Right atrium auricular region (tissue), 2 donors: ENCODE results near the gene KASH5. TPM values are rescaled to one million over a fixed set of nuclear protein-coding genes. Genes with fewer than 3 reads are reported as not detected.

Experiments
- DNase-seq: peaks from one replicate; pipeline ENCODE4 v3.0.0-alpha.2; 2019; ENCODE audit warnings: low spot score
- H3K27ac ChIP-seq, 2 donors: fragments of 200-600 bp; sonication (generic); 1 replicate in 1 of 2; 2 replicates in 1 of 2; pipeline ENCODE4 v1.5.1; 2016 to 2019
- H3K27me3 ChIP-seq, 2 donors: fragments of 200-600 bp; sonication (generic); one replicate each; pipeline versions ENCODE4 v1.5.1 to v1.6.0; 2017 to 2019
- H3K36me3 ChIP-seq: fragments of 200-600 bp; sonication (generic); one replicate; pipeline ENCODE4 v1.5.1; 2016
- H3K4me1 ChIP-seq, 2 donors: fragments of 200-600 bp; sonication (generic); one replicate each; pipeline versions ENCODE4 v1.5.1 to v1.6.0; 2017 to 2019
- H3K4me3 ChIP-seq, 2 donors: fragments of 200-600 bp; sonication (generic); 1 replicate in 1 of 2; 2 replicates in 1 of 2; pipeline ENCODE4 v1.5.1; 2017 to 2019; ENCODE audit warnings: mild to moderate bottlenecking in 1 of 2, moderate library complexity in 1 of 2
- H3K9me3 ChIP-seq, 2 donors: fragments of 200-600 bp; sonication (generic); one replicate each; pipeline ENCODE4 v1.5.1; 2019
- total RNA-seq, 2 donors: library from RNA; depleted of rRNA; stranded (reverse); fragments of >200 nt; gene quantifications; one replicate each; pipeline ENCODE4 v1.1.0, GENCODE V29; 2016
- TF ChIP-seq, protein P1 (sequence below), 2 donors: fragments of 200-600 bp; sonication (generic); IDR thresholded peaks; one replicate each; pipeline ENCODE4 v1.5.1; 2019; ENCODE audit warnings: antibody characterized with exemption in 2 of 2

Gene KASH5, protein sequence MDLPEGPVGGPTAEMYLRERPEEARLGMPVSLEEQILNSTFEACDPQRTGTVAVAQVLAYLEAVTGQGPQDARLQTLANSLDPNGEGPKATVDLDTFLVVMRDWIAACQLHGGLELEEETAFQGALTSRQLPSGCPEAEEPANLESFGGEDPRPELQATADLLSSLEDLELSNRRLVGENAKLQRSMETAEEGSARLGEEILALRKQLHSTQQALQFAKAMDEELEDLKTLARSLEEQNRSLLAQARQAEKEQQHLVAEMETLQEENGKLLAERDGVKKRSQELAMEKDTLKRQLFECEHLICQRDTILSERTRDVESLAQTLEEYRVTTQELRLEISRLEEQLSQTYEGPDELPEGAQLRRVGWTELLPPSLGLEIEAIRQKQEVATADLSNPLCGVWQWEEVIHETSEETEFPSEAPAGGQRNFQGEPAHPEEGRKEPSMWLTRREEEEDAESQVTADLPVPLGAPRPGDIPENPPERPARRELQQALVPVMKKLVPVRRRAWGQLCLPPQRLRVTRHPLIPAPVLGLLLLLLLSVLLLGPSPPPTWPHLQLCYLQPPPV
- not detected for total RNA-seq

DNA sequence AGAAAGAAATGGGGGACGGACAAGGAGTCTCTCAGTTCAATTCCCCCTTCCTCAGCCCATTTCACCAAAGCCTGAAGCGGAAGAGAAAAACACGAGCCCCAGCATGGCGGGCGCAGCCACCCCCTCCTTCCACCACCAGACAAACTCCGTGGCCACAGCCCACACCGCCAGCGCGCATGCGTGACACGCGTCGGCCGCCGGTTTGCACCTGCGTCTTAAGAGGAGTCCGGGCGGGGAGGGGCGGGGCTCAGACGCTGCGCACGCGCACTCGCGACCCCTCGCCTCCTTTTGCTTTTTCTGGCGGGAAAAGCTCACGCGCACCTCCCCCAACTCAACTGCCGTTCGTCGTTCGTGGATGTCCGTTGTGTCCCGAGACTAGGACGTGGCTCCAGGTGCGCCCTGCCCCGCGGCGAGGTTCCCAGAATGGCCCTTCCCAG is at the start of gene KASH5:
Gene KASH5, plus strand, starts transcription at position 314 of the 437 bp plus-strand sequence. CDS start 2,635 bp downstream, outside the sequence.
- DNase-seq = peak; percentile 65
- H3K36me3 ChIP-seq = no peaks in the 10 kb centered on the region
- TF ChIP-seq, protein P1, sequence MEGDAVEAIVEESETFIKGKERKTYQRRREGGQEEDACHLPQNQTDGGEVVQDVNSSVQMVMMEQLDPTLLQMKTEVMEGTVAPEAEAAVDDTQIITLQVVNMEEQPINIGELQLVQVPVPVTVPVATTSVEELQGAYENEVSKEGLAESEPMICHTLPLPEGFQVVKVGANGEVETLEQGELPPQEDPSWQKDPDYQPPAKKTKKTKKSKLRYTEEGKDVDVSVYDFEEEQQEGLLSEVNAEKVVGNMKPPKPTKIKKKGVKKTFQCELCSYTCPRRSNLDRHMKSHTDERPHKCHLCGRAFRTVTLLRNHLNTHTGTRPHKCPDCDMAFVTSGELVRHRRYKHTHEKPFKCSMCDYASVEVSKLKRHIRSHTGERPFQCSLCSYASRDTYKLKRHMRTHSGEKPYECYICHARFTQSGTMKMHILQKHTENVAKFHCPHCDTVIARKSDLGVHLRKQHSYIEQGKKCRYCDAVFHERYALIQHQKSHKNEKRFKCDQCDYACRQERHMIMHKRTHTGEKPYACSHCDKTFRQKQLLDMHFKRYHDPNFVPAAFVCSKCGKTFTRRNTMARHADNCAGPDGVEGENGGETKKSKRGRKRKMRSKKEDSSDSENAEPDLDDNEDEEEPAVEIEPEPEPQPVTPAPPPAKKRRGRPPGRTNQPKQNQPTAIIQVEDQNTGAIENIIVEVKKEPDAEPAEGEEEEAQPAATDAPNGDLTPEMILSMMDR (IDR thresholded peaks at IDR 0.05) = no peak
- no peaks in the 10 kb centered on the region for H3K27me3 ChIP-seq
- H3K27ac ChIP-seq = no peak within 1 kb of the TSS
- peak within 1 kb of the TSS in 1 of 2 donors; percentile 24 for H3K4me3 ChIP-seq
- peaks cover under 1% of the 10 kb centered on the region in 2 donors for H3K9me3 ChIP-seq
- peaks cover 0 to 4% of the 10 kb centered on the region in 2 donors for H3K4me1 ChIP-seq

DNA sequence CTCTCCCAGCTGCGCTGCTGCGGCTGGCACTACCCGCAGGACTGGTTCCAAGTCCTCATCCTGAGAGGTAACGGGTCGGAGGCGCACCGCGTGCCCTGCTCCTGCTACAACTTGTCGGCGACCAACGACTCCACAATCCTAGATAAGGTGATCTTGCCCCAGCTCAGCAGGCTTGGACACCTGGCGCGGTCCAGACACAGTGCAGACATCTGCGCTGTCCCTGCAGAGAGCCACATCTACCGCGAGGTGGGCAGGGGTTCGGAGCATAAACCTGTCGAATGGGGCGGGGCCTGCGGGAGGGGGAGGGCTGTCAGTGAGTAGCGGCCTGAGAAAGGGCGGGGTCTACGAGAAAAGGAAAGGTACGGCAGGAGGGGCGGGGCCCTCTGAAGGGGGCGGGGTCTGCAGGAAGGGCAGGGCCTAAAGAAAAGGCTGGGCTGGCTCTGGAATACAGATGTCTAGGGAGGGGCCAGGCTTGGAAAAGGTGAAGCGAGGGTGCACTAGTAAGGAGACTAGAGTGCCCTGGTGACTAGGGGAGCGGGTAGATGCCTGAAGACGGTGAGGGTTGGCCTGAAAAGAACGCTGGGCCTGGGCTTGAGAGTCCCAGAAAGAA is 49.3 kb upstream of the KASH5 start:
- Histone ChIP-seq H3K36me3 (peaks cover 22% of the 10 kb centered on the region), H3K4me3 (peak overlapping the region; percentile 35 to 54), H3K4me1 (peaks cover 5 to 36% of the 10 kb centered on the region in 2 donors), H3K27ac (peak overlapping the region; percentile 85 to 91), H3K9me3 (no peaks in the 10 kb centered on the region), H3K27me3 (no peaks in the 10 kb centered on the region)
- TF ChIP-seq, protein P1 (IDR thresholded peaks at IDR 0.05) = no peak
- DNase-seq = peak; percentile 71

DNA sequence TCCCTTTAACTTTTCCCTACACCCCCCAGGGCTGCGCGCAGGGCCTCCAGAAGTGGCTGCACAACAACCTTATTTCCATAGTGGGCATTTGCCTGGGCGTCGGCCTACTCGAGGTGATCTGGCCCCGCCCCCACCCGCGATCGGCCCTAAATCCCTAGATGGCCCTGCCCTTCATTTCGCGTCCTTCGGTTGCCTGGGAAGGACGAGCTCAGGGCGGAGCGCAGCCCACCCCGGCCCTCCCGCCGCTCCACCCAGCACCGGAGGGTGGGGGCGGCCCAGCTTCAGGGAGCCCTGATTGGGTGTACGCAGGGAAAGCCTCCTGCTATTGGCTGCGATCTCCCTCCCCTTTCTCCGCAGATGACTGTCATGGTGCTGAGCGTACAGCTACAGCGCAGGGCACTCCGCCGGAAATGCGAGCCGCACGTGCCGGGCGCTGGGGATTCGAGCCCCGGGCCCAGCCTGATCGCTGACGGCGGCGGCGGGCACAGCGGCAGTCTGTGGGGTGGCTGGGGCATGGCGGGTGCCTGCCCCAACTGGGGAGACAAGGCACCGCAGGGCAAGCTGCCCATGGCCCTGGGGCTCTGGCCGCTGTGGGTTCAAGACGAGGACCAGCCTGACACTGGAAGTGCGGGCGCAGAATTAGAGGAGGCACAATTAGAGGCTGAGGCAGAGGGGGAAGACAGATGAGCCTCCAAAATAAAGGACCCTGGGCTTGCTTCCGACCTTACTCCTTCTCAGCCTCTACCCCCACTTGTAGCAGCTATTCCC is 48.6 kb upstream of the KASH5 start:
- Histone ChIP-seq H3K4me3 (peak overlapping the region; percentile 40 to 54), H3K27me3 (no peaks in the 10 kb centered on the region), H3K9me3 (no peaks in the 10 kb centered on the region), H3K27ac (peak overlapping the region; percentile 85 to 91), H3K36me3 (peaks cover 29% of the 10 kb centered on the region), H3K4me1 (peaks cover 5 to 36% of the 10 kb centered on the region in 2 donors)
- peak; percentile 93 for DNase-seq
- TF ChIP-seq, protein P1 (IDR thresholded peaks at IDR 0.05) = no peak

DNA sequence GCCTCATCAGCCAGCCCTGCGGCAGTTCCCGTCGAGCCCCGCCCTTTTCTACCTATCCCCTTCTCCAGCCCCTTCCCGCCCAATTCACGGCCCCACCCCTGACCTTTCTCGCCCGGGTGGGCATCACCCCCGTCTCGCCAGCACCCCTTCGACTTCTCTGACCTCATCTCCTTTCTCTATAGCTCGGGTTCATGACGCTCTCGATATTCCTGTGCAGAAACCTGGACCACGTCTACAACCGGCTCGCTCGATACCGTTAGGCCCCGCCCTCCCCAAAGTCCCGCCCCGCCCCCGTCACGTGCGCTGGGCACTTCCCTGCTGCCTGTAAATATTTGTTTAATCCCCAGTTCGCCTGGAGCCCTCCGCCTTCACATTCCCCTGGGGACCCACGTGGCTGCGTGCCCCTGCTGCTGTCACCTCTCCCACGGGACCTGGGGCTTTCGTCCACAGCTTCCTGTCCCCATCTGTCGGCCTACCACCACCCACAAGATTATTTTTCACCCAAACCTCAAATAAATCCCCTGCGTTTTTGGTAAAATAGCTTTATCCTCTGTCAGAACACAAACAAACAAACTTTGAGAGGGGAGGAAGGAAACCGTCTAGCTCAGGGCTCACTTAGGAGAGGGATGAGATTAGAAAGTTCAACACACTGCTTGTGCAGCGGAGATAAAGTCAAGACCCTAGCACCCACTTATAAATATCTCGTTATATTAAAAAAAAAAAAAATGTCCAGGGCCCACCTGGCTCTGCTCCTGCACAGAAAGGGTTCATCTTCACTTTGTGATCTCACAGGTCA is 47.8 kb upstream of the KASH5 start:
- Histone ChIP-seq H3K9me3 (no peaks in the 10 kb centered on the region), H3K27me3 (no peaks in the 10 kb centered on the region), H3K36me3 (peaks cover 37% of the 10 kb centered on the region), H3K27ac (peak overlapping the region; percentile 85 to 91), H3K4me1 (peaks cover 5 to 36% of the 10 kb centered on the region in 2 donors), H3K4me3 (peak overlapping the region; percentile 40 to 54)
- TF ChIP-seq, protein P1 (IDR thresholded peaks at IDR 0.05) = no peak
- DNase-seq = peak; percentile 77
